CD4-positive, alpha-beta T cell treated with Interleukin-17A for 4 hours (primary cell): ENCODE data around the gene HOXA6.

Experiments
- DNase-seq: peaks from one replicate; pipeline ENCODE4 v3.0.0-alpha.2; 2020; ENCODE audit warnings: mixed read lengths

HOXA6 gene

DNA sequence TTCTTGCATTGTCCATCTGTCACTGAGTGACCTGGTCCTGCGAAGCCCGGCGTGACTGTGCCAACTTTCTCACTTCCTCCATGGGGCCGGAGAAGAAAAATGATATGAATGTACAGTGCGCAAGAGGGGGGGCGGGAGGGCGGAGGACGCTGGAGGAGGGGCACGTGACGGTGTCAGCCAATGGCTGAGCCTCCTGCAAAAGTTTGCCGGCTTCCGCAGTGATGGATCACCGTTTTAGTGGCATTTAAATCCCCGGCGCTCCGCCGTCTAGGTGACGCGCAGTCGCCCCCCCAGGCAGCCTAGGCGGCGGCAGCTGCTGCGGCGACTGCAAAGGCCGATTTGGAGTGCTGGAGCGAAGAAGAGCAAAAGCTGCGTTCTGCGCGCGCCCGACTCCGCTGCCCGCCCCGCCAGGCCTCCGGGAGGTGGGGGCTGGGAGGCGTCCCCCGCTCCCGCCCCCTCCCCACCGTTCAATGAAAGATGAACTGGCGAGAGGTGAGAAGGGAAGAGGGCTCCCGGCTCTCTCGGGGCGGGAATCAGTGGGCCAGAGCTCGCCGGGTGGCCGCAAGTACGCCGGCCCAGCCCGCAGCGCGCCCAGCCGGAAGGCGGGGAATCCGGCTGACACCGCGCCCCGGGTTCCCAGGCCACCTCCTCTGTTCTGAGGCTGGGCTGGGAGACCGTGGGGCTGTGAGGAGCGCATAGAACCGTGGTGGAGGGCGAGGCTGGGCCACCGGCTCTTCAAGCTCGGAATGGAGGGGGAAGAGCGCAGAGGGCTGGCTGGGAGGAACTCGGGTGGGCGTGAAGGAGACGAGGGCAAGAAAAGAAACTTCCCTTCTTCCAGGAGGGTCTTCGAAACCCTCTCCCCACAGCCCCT is 51.4 kb downstream of the HOXA6 start, which contains the start of gene HOXA1:
HOXA1 (minus strand) TSS at position 104 of the 871 bp plus-strand sequence; CDS start at position 16, 88 bp downstream.
- DNase-seq: peak; percentile 83
